Spleen (tissue), 7 donors: ENCODE measurements around the gene LRRC4C.

Experiments
- CTCF ChIP-seq, 11 experiments: fragments of 200-600 bp in 7 of 11; fragments of 450-650 bp in 4 of 11; sonication (generic) in 4 of 11; IDR thresholded peaks in 8 of 11; conservative IDR thresholded peaks in 3 of 11; 1 replicate in 7 of 11; 2 replicates in 4 of 11; pipeline versions ENCODE4 v1.4.0 to v1.8.0; 2016 to 2021; ENCODE audit warnings: antibody characterized with exemption in 11 of 11, inconsistent platforms in 4 of 11, mild to moderate bottlenecking in 1 of 11
- POLR2A ChIP-seq, 3 donors: fragments of 450-650 bp; IDR thresholded peaks; one replicate each; pipeline ENCODE4 v1.5.1; 2017; ENCODE audit warnings: antibody characterized with exemption in 3 of 3, mild to moderate bottlenecking in 1 of 3
- POLR2AphosphoS5 ChIP-seq, 3 donors: sonication (generic); formaldehyde crosslinking; IDR thresholded peaks; one replicate each; pipeline ENCODE4 v1.5.1; 2017; ENCODE audit warnings: antibody characterized with exemption in 3 of 3
- donor health status: DM: no; HTN: no; CAD: no; lungs with moderate emphysema.
- donor health status: DM: no; HTN: no; CAD: no.
- donor health status: DM: no; HTN: no; CAD: no.

DNA sequence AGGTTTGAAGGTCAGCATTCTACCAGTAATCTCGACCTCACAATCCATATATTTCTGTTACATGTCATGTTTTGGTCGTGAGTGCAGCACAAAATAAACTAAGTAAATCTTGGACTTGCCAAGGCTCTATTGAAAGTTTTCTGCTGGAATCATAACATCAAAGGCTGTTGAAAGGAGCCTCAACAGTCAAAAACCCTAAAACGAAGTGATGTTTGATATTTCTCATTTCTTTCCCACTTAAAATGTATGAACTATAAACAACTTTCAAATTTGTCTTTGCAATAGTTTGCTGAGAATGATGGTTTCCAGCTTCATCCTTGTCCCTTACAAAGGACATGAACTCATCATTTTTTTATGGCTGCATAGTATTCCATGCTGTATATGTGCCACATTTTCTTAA lies 1118.5 kb downstream of the LRRC4C start:
- TF ChIP-seq POLR2A (IDR thresholded peaks at IDR 0.05), result no peak
- TF ChIP-seq CTCF (IDR thresholded peaks at IDR 0.05 in 8 of 11, conservative IDR thresholded peaks at IDR 0.05 in 3 of 11), result no peak
- TF ChIP-seq POLR2AphosphoS5 (IDR thresholded peaks at IDR 0.05), result no peak
